NCI-H345 treated with DMSO at 0.1 percent for 48 hours (cell line): ENCODE measurements around the gene SULT1A2.
"Not testable (repeated sequence)": the region's sequence is repeated elsewhere in the genome, so short reads cannot be mapped to it uniquely, and the experiment has no call there.

Experiments
- DNase-seq: peaks from one replicate; lab custom pipeline; 2025; ENCODE audit not compliant: unreplicated experiment; lab: John Stamatoyannopoulos, UW

The SULT1A2 gene

DNA sequence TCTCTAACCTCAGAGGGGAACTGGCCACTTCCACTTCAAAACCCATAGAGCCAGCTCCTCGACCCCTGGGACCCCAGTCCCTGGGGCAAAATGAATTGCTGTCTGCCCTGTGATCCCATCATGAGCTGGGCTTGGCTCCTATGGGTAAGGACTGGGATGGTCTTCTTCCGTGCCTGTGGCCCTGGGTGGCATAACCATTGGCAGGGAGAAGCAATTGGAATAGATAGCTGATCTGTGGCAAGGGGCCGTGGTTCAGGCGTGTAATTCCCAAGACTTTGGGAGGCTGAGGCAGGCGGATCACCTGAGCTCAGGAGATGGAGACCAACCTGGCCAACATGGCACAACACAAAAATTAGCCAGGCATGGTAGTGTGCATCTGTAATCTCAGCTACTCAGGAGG is 4.3 kb downstream of the SULT1A2 start:
- no peak for DNase-seq

DNA sequence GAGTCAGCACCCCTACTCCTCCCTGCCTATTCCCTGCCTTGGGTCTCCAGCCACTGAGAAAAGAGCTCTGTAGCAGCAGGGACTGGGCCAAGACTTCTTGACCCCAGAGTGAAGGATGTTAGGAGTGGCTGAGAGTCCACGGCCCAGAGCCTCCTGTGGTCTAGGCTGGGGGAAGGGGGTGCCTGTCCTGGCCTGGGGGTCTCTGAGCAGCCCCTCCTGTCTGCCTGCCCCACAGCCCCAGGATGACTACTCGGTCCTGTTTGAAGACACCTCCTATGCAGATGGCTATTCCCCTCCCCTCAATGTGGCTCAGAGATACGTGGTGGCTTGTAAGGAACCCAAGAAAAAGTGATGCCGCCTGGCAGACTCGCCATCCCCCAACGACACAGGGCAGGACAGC is 5.5 kb downstream of the SULT1A2 start:
- no peak for DNase-seq

DNA sequence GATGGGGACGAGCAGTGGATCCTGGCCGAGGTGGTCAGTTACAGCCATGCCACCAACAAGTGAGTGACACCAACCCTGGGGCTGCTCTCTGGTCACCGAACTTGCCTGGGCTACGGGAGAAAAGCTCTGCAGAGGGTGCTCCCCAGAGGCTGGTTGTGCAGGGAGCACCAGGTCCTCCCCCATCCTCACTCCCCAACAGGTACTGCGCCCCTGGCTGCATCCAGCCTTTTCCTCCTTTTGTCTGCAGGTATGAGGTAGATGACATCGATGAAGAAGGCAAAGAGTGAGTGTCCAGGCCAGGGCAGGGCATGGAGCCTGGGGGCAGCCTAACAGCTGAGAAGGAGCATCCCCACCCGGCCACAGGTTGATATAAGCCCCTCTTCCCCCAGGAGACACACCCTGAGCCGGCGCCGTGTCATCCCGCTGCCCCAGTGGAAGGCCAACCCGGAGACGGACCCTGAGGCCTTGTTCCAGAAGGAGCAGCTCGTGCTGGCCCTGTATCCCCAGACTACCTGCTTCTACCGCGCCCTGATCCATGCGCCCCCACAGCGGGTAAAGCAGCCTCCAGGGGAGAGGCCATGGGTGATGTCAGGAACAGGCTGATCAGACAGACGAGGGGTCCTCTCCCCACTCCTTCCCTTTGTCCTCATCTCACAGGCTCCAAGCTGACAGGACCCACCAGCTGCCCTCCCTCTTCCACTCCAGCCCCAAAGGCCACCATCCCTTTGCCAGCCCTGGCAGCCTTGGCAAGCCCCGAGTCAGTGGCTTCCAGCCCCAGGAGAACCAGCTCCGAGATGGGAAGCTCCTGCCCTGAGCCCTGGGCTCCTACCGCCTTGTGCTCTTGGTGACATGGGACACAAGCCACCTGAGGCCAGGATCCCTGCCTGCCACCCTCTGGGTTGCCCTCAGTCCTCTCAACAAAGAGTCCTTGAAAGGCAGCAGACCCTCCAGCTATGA is 6.2 kb downstream of the SULT1A2 start:
- no peak for DNase-seq

DNA sequence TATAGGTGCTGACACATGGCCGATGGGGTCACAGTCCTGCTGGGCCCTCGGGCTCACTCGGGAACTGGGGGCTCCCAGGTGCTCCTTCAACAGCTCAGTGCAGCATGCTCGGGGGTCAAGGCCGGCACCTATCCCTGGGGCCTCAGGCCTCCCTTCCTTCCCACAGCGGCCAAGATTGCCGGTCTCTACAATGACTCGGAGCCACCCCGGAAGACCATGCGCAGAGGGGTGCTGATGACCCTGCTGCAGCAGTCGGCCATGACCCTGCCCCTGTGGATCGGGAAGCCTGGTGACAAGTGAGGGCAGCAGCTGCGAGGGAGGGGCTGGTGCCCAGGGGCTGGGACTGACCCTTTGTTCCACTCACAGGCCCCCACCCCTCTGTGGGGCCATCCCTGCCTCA is 6.9 kb downstream of the SULT1A2 start:
- DNase-seq, result no peak

DNA sequence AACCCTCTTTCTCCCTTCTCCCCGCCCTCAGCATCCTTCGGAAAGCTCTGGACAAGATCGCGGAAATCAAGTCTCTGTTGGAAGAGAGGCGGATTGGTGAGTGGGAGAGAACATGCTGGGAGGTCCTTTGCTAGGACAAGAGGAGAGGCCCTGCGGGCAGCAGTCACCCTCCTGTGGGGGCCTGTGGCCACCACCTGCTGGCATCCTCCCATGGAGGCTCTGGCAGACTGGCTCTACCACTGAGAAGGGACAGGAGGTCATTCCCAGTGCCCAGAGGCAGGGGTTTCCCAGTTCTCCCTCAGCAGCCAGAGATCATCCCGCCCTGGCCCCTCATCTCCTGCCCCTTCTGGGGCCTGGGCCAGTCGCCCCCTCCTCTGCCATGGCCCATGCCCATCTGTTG is 7.8 kb downstream of the SULT1A2 start:
- no peak for DNase-seq

DNA sequence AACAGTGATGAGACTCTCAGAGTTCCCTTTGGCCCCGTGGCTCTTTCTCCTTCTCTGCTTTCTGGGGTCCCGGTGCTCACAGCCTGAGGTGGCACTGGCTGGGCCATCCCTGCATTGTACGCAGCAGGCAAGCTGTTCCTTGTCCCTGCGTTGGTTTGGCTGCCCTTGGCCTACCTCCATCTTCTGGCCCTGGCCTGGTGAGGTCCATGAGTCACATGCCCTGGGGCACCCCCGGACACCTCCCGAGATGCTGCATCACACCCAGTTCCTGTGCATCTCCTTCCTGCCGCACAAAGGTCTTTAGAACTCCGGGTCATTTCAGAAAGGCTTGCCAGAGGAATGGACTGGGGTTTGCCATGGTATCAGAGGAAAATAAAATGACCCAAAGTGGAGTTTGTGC is 9.5 kb downstream of the SULT1A2 start:
- DNase-seq, result no peak

DNA sequence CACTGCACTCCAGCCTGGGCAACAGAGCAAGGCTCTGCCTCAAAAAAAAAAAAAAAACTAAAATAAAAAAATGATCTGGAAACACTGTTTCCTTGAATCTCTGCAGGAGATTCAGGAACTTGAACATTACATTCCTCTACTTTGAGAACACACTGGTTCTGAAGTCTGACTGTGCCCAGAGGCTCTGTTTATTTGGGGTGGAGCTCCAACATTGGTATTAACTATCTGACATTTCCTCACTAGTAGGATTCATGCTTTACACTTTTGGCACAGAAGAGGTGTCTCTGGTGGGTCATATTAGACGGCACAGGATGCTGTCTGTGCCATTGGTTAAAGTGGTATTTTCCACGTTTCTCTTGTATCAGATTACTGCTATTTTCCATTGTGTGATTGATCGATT is 10.4 kb downstream of the SULT1A2 start:
- no peak for DNase-seq

DNA sequence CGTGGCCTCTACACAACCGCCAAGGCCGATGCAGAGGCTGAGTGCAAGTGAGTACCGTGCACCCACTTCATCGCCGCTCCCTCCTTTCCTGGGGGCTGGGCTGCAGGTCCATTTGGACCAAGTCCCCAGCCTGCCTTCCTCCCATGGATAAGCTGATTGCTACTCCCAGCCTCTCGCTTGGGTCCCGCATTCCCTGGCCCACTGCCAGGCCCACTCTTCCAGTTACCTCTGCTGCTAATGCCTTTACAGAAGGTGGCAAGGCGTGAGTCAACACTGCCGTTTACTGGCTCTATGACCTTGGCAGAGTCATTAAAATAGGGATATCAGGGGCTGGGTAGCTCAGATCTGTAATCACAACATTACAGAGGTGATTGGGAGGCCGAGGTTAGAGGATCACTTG is 11.2 kb downstream of the SULT1A2 start:
- DNase-seq, result no peak

DNA sequence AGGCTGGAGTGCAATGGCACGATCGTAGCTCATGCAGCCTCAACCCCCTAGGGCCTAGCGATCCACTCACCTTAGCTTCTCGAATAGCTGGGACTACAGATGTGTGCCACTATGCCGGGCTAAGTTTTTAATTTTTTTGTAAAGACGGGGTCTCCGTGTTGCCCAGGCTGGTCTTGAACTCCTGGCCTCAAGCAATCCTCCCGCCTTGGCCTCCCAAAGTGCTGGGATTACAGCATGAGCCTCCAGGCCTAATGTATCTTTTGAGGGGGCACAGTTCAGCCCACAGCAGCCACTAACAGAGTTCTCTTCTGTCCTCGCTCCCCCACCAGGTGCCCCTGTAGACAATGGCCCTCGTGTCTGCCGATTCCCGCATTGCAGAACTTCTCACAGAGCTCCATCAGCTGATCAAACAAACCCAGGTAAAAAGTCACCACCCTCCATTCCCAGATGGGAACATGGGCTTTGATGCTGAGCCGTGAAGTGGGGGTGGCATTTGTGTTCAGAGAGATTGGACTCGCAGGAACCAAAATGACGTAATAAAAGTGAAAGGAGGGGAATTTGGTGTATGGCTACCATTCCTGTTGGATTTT is 16.0 kb downstream of the SULT1A2 start:
- no peak for DNase-seq

DNA sequence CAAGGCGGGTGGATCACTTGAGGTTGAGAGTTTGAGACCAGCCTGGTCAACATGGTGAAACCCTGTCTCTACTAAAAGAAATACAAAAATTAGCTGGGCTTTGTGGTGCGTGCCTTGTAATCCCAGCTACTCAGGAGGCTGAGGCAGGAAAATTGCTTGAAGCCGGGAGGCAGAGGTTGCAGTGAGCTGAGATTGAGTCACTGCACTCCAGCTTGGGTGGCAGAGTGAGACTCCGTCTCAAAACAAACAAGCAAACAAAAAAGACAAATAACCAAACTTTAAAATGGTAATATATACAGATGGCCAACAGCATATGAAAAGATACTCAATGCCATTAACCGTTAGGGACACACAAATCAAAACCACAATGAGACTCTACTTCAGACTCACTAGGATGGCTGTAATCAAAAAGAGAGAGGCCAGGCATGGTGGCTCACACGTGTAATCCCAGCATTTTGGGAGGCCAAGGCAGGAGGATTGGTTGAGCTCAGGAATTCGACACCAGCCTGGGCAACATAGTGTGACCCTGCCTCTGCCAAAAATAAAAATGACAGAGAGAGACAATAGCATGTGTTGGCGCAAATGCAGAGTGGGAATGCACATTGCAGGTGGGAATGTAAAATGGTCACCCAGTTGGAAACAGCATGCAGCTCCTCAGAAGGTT is 21.3 kb downstream of the SULT1A2 start:
- no peak for DNase-seq

DNA sequence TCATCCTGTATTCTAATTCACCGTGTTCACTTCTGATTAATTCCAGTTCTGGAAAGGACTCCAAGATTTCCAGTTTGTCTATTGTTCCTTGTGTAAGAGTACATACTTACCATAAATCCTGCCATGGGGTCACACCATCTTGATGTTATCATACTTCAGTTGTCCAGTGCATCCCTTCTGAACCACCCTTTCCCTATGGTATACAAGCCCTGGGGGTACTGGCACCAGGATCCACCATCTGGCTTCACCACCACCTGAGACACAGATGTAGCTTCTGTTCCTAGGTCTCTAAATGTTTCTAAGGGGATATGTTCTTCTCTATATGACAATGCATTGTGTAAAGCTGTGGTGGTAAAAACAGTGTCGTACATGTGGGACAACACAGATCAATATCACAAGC is 21.9 kb downstream of the SULT1A2 start:
- DNase-seq, result no peak

DNA sequence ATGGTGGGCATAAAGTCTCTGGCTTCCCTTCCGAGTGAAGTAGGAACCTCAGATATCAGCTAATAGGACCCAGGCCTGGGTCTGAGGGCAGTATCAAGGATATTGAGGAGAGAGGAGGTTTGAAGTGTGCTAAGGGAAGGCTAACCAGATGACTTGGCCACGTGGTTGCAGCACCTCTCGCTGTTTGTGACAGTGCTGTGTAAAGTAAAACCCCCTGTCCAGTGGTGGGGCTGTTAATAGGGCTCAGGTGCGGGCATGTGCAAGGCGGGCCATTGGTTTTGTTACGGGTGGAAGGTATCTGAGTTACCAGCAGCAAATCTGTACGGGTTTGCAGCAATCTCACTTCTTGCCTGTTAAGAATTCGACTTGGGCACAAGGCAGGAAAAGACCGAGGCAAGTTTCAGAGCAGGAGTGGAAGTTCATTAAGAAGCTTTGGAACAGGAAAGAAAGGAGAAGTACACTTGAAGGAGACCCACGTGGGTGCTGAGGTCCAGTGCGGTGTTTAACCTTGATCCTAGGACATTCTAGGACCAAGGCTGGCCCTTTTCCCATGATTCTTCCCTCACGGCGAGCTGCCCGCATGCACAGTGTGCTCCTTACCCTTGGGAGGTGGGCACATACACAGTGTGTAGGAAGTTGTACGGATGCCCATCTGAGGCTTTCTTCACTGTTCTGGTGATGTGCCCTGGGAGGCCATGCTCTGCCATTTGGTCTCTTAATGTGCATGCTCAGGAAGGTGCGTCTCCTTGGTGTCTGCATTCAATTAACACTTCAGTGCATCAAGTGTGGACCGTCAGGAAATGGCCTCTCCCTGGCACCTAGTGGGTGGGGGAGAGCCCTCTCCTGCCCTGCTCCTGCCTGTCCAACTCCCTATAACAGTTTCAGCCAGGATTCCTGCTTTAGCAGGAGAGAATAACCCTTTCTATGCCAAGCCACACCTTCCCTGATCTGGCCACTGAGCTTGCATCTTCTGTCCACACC is 22.8 kb downstream of the SULT1A2 start:
- DNase-seq, result no peak

DNA sequence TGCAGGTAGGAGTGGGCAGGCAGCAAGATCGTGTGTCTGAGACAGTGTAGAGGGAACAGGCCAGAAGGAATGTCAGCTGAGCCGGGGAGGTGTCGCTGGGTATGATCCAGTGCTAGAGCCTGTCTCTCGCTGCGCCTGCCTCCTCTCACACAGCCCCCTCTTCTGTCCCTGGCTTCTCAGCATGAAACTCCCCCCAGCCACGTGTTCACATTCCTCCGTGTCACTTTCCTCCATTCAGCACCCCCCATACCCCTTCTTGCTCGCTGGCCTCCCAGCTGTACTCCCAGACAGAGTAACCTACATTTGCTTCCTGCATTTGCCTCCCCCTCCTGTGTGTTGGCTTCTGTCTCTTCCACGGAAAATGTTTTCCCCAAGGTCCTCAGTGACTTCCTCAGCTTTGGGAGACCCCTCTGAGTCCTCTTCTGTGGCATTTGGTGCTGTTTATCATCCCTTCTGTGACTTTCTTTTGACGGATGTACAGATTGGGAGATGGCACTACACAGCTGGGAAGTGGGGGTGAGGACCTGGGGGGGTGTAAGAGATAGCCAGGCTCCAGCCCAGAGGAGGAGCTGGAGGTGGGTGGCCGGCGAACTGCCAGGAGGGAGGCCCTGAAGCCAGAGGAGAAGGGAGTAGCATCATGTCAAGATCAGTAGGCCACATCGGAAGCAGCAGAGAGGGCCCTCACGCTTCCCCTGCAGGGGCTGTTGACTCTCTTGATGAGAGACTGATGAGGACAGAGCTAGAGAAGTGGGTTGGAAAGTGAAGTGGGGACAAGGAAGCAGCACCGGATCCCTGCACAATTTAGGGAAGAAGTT is 23.9 kb downstream of the SULT1A2 start:
- no peak for DNase-seq

DNA sequence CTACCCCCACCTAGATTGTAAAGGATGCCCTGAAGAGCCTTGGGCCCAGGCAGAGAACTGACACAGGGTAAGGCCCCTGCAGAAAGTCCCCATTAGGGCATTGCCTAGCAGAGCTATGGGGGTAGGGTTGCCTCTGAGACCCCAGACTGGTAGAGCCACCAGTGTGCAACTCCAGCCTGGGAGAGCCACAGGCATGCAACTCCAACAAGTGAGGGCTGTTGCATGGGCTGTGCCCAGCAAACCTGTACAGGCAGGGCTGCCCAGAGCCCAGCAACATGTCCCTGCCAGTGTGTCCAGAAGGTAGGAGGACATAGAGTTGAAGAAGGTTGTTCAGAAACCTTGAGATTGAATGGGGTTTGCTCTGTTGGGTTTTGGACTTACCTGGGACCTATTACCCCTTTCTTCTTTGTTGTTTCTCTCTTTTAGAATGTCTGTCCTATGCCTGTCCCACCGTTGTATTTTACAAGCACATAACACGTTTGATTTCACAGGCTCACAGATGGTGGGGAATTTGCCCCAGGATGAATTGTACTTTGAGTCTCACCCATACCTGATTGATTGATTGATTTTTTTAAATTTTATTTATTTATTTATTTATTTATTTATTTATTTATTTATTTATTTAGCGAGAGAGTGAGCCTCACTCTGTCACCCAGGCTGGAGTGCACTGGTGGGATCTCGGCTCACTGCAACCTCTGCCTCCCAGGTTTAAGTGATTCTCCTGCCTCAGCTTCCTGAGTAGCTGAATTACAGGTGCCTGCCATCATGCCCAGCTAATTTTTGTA is 26.7 kb downstream of the SULT1A2 start:
- DNase-seq, result no peak

DNA sequence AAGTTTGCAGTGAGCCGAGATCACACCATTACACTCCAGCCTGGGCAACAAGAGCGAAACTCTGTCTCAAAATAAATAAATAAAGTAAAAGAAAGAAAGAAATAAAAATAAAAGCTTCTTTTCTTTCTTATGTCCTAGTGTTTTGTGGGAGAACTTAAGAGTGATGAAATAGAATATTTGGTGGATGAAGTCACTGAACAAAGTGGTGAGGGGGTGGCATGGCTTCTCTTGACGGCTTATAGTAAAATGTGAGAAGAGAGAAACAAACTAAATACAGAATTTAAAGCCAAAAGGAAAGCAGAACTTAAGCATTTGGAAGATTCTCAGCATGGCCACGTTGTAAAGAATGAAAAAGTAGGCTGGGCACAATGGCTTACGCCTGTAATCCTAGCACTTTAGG is 27.8 kb downstream of the SULT1A2 start:
- no peak for DNase-seq

DNA sequence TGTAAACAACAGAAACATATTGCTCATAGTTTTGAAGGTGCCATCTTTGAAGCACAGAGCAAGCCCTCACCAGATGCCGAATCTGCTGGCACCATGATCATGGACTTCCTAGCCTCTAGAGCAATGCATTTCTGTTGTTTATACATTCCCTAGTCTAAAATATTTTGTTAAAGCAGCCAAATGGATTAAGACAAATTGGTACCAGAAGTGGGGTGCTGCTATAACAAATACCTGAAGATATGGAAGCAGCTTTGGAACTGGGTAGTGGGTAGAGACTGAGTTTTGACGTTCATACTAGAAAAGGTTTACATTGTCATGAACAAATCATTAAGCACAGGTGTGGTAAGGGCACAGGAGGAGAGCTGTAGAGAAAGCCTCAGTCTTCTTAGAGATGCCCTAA is 29.6 kb downstream of the SULT1A2 start:
- DNase-seq, result no peak

DNA sequence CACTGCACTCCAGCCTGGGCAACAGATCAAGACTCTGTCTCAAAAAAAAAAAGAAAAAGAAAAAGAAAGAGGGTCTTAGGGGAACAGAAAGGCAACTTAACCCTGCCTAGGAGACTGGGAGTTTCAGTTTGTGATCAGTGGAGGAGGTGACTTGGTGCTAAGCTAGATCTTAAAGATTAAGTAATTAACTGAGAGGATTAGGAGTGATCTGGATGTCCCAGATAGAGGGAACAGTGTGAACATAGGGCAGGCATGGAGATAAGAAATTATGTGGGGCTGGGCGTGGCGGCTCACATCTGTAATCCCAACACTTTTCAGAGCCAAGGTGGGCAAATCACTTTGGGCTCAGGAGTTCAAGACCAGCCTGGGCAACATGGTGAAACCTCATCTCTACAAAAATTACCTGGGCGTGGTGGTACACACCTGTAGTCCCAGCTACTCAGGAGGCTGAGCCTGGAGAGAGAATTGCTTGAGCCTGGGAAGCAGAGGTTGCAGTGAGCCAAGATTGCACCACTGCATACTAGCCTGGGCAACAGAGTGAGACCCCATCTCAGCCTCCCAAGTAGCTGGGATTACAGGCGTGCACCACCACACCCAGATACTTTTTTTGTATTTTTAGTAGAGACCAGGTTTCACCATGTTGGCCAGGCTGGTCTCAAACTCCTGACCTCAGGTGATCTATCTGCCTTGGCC is 30.5 kb downstream of the SULT1A2 start:
- DNase-seq, result not testable (repeated sequence)

DNA sequence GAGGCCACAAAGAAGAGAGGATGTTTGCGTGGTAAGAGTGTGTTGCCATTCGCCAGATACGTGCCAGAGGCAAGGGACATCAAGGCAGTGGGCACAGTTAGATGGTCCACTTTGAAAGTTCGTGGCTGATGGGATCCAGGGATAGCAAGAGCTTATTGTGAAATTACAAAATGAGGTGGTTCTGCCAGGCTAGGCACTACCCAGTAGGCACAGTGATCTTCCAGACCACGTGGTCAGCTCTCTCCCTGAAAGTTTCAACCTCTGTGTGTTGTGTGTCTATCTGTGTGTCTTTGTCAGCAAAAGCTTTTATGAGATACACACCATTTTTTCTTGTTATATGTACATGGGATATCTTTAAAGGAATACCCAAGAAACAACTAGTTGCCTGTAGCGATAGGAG is 33.6 kb downstream of the SULT1A2 start:
- no peak for DNase-seq

DNA sequence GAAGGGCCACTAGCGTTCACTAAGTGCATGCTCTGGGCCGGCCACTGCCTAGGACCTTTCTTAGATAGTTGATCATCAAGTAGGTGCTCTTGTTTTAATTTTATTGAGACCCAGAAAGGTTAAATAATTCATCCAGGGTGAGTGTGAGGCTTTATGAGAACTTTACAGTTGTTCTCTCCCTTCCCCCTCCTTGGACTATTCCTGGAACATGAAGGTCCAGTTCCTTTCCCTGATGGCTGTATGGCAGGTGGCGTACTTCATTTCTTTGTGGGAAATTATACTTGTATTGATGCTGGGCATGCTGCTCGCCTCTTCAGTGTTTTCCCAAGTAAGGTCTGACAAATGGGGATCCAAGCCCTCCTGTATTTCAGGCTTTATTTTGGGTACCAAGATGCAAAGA is 34.7 kb downstream of the SULT1A2 start:
- DNase-seq, result no peak
